Mesendoderm (in vitro differentiated cells): Measurements from ENCODE around the gene LRRC32.
"Not testable (repeated sequence)": the region's sequence is repeated elsewhere in the genome, so short reads cannot be mapped to it uniquely, and the experiment has no call there.

ENCODE experiments used
- DNase-seq: peaks from one replicate; pipeline ENCODE4 v3.0.0; 2013
- H2AK5ac ChIP-seq: 2 replicates; pipeline ENCODE4 v1.6.1; 2013; ENCODE audit warnings: low read length, inconsistent platforms
- H2BK120ac ChIP-seq: 2 replicates; pipeline ENCODE4 v1.6.1; 2013; ENCODE audit warnings: low read depth, mild to moderate bottlenecking, low read length, moderate library complexity, mixed read lengths
- H2BK15ac ChIP-seq: replicated peaks from 2 replicates; pipeline ENCODE4 v1.6.1; 2013; ENCODE audit warnings: low read depth, mild to moderate bottlenecking, moderate library complexity
- H2BK5ac ChIP-seq: 2 replicates; pipeline ENCODE4 v1.6.1; 2013; ENCODE audit warnings: low read length, inconsistent platforms
- H3K18ac ChIP-seq: 2 replicates; pipeline ENCODE4 v1.6.1; 2013; ENCODE audit warnings: mild to moderate bottlenecking, low read length, mixed read lengths
- H3K23ac ChIP-seq: one replicate; pipeline ENCODE4 v1.6.1; 2013; ENCODE audit warnings: low read length
- H3K27ac ChIP-seq: 2 replicates; pipeline ENCODE4 v1.5.1; 2013; ENCODE audit warnings: low read depth, mild to moderate bottlenecking, inconsistent platforms, low read length, moderate library complexity
- H3K27me3 ChIP-seq: 2 replicates; pipeline ENCODE4 v1.6.1; 2013; ENCODE audit warnings: low read length, control low read depth, mild to moderate bottlenecking, inconsistent platforms; ENCODE audit not compliant: insufficient read depth, poor library complexity
- H3K36me3 ChIP-seq: 2 replicates; pipeline ENCODE4 v1.6.1; 2013; ENCODE audit warnings: low read length, inconsistent platforms; ENCODE audit not compliant: control insufficient read depth, insufficient read depth
- H3K4ac ChIP-seq: one replicate; pipeline ENCODE4 v1.6.1; 2013; ENCODE audit warnings: low read depth, mild to moderate bottlenecking, low read length, moderate library complexity
- H3K4me1 ChIP-seq: 2 replicates; pipeline ENCODE4 v1.6.1; 2013; ENCODE audit warnings: low read depth, low read length, inconsistent platforms; ENCODE audit not compliant: control insufficient read depth
- H3K4me2 ChIP-seq: 2 replicates; pipeline ENCODE4 v1.6.1; 2013; ENCODE audit warnings: low read length
- H3K4me3 ChIP-seq: 2 replicates; pipeline ENCODE4 v1.5.1; 2013; ENCODE audit warnings: mild to moderate bottlenecking, low read length
- H3K56ac ChIP-seq: one replicate; pipeline ENCODE4 v1.6.1; 2013; ENCODE audit warnings: low read length
- H3K79me1 ChIP-seq: 2 replicates; pipeline ENCODE4 v1.6.1; 2013; ENCODE audit warnings: low read length, inconsistent platforms
- H3K79me2 ChIP-seq: 2 replicates; pipeline ENCODE4 v1.6.1; 2013; ENCODE audit warnings: mild to moderate bottlenecking, low read length; ENCODE audit not compliant: control insufficient read depth, insufficient read depth
- H3K9ac ChIP-seq: 2 replicates; pipeline ENCODE4 v1.6.1; 2013; ENCODE audit warnings: low read length, inconsistent platforms
- H4K5ac ChIP-seq: one replicate; pipeline ENCODE4 v1.6.1; 2013; ENCODE audit warnings: low read length
- H4K8ac ChIP-seq: one replicate; pipeline ENCODE4 v1.6.1; 2013; ENCODE audit warnings: low read depth, mild to moderate bottlenecking, control low read depth, low read length, moderate library complexity
- WGBS: extraction: QIAGEN DNeasy Blood & Tissue Kit; methylation state at CpG from one replicate; pipeline ENCODE4 v1.1.7; 2013; ENCODE audit warnings: low lambda C conversion rate, missing lambda C conversion rate; ENCODE audit not compliant: insufficient coverage; ENCODE audit errors: extremely low coverage; 5-methylcytosine and 5-hydroxymethylcytosine counted together

LRRC32 gene

GRCh38 chr11:76620489-76620888 lies 50.1 kb downstream of the LRRC32 start:
- no CpG with 5 or more reads among the region's 2 CpGs for WGBS
- Histone ChIP-seq H3K4me2 (no peak overlapping the region), H2AK5ac (no peak overlapping the region), H3K18ac (no peak overlapping the region), H3K4ac (no peak overlapping the region), H3K4me1 (peaks cover 2% of the 10 kb centered on the region), H3K79me1 (no peaks in the 10 kb centered on the region), H3K4me3 (no peak overlapping the region), H3K79me2 (no peaks in the 10 kb centered on the region), H2BK5ac (no peak overlapping the region), H2BK120ac (no peak overlapping the region), H4K5ac (no peak overlapping the region), H4K8ac (no peak overlapping the region), H2BK15ac (no peak overlapping the region), H3K23ac (no peak overlapping the region), H3K36me3 (no peaks in the 10 kb centered on the region), H3K9ac (no peak overlapping the region), H3K27me3 (no peaks in the 10 kb centered on the region), H3K27ac (no peak overlapping the region), H3K56ac (no peak overlapping the region)
- no peak for DNase-seq

- not testable (repeated sequence) for H2BK120ac ChIP-seq, H2BK15ac ChIP-seq, H3K18ac ChIP-seq, H4K8ac ChIP-seq, H3K79me2 ChIP-seq, H2AK5ac ChIP-seq, H2BK5ac ChIP-seq, H3K9ac ChIP-seq, DNase-seq, H4K5ac ChIP-seq, H3K36me3 ChIP-seq, H3K4me3 ChIP-seq, H3K23ac ChIP-seq, H3K56ac ChIP-seq, H3K27ac ChIP-seq, H3K27me3 ChIP-seq, H3K79me1 ChIP-seq, H3K4me2 ChIP-seq, H3K4ac ChIP-seq, H3K4me1 ChIP-seq
- no CpG with 5 or more reads among the region's 5 CpGs for WGBS
Measured at GRCh38 chr11:76619801-76620200, 50.7 kb downstream of the LRRC32 start.

- no peak overlapping the region for H4K5ac ChIP-seq
- H4K8ac ChIP-seq = no peak overlapping the region
- H2BK120ac ChIP-seq = no peak overlapping the region
- H2BK5ac ChIP-seq = no peak overlapping the region
- H3K27me3 ChIP-seq = no peaks in the 10 kb centered on the region
- H3K36me3 ChIP-seq = no peaks in the 10 kb centered on the region
- H3K27ac ChIP-seq = no peak overlapping the region
- H3K4ac ChIP-seq = no peak overlapping the region
- no peak overlapping the region for H3K56ac ChIP-seq
- H3K79me1 ChIP-seq = no peaks in the 10 kb centered on the region
- H3K79me2 ChIP-seq = no peaks in the 10 kb centered on the region
- no peak overlapping the region for H3K23ac ChIP-seq
- H3K9ac ChIP-seq = no peak overlapping the region
- no peak overlapping the region for H2BK15ac ChIP-seq
- H3K4me2 ChIP-seq = no peak overlapping the region
- WGBS = no CpG with 5 or more reads among the region's 7 CpGs
- H3K4me3 ChIP-seq = no peak overlapping the region
- no peak overlapping the region for H3K18ac ChIP-seq
- H2AK5ac ChIP-seq = no peak overlapping the region
- no peak for DNase-seq
- H3K4me1 ChIP-seq = no peaks in the 10 kb centered on the region
Measured at GRCh38 chr11:76617553-76618265, 52.8 kb downstream of the LRRC32 start.

DNA sequence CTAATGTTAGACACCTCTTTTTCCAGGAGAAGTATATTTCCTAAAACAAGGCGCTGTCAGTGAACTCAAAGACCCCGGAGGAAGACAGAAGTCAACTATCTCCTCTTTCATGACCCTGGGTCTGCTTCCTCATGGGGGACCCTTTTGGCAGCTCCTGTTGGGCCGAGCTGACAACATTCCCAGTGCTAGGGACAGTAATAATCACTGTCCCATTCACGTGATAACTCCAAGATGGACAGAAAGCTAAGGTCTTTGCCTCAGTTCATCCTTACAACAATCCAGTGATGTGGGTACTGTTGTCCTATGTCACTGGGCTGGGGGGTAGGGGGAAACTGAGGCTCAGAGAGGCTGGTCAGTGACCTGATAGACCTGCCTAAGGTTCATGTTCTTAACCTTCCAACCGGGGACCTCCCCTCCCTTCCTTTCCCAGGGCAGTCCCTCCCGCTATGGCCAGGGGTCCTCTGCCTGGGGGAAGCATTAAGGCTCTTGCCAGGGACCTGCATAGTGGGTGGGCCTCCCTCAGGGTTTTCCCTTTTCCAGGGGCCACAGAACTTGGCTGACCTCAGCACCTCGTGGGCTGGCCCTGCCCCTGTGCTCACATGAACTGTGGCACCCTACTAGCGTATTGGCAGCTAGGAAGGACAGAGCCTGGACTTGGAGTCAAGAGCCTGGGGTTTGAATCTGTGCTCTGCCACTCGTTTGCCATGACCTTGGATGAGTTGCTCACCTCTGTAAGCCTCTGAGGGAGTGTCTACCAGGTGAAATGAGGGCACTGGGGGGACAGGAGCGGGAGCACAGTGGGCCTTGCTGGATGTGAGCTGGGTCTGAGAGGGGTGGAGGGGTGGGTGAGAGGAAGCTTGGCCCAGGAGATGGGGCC lies 53.6 kb downstream of the LRRC32 start:
- Histone ChIP-seq H3K9ac (no peak overlapping the region), H3K36me3 (no peaks in the 10 kb centered on the region), H3K79me1 (no peaks in the 10 kb centered on the region), H3K27ac (no peak overlapping the region), H3K18ac (no peak overlapping the region), H3K4me1 (no peaks in the 10 kb centered on the region), H4K5ac (no peak overlapping the region), H2BK120ac (no peak overlapping the region), H4K8ac (no peak overlapping the region), H3K4ac (no peak overlapping the region), H3K79me2 (no peaks in the 10 kb centered on the region), H2AK5ac (no peak overlapping the region), H2BK5ac (no peak overlapping the region), H2BK15ac (no peak overlapping the region), H3K56ac (no peak overlapping the region), H3K23ac (no peak overlapping the region), H3K4me2 (no peak overlapping the region), H3K4me3 (no peak overlapping the region), H3K27me3 (no peaks in the 10 kb centered on the region)
- no peak for DNase-seq
- no CpG with 5 or more reads among the region's 10 CpGs for WGBS

DNA sequence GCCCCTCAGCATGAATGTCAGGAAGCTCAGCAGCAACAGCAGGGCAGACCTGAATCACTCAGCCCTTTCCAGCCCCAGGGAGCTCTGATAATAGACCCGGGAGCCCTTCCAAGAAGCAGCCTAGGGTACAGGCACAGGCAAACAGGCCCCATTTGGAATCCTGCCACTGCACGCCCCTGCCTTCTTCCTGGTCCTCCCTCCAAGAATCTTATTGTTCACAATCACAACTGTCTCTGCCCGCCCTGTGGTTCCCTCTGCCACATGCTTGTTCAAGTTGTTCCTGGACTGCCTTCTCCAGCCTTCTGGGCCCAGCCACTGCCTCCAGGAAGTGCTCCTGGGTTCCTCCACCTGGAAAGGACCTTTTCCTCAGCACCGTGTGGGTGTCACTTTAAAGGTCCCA lies 54.6 kb downstream of the LRRC32 start:
- H3K79me2 ChIP-seq = no peaks in the 10 kb centered on the region
- no peak overlapping the region for H2BK120ac ChIP-seq
- H3K4me2 ChIP-seq = no peak overlapping the region
- no peak overlapping the region for H3K4ac ChIP-seq
- H3K23ac ChIP-seq = no peak overlapping the region
- peaks cover 3% of the 10 kb centered on the region for H3K4me1 ChIP-seq
- peak overlapping the region; percentile 5 for H3K56ac ChIP-seq
- no peaks in the 10 kb centered on the region for H3K27me3 ChIP-seq
- no peaks in the 10 kb centered on the region for H3K36me3 ChIP-seq
- H3K79me1 ChIP-seq = no peaks in the 10 kb centered on the region
- no peak overlapping the region for H2BK15ac ChIP-seq
- WGBS = no CpG with 5 or more reads among the region's 4 CpGs
- H4K8ac ChIP-seq = no peak overlapping the region
- H2AK5ac ChIP-seq = no peak overlapping the region
- no peak overlapping the region for H4K5ac ChIP-seq
- no peak overlapping the region for H3K18ac ChIP-seq
- DNase-seq = no peak
- no peak overlapping the region for H3K9ac ChIP-seq
- H3K27ac ChIP-seq = no peak overlapping the region
- no peak overlapping the region for H2BK5ac ChIP-seq
- no peak overlapping the region for H3K4me3 ChIP-seq
